ENCODE measurements around the gene NANS. TPM values are rescaled to one million over a fixed set of nuclear protein-coding genes. Genes with fewer than 3 reads are reported as not detected.

NANS gene
- total and polyA plus RNA-seq, 2 of the 13 experiments (the other 11 are each of a cell fraction or from before 2014, with no cell fraction given): 86.9 to 203 TPM

DNA sequence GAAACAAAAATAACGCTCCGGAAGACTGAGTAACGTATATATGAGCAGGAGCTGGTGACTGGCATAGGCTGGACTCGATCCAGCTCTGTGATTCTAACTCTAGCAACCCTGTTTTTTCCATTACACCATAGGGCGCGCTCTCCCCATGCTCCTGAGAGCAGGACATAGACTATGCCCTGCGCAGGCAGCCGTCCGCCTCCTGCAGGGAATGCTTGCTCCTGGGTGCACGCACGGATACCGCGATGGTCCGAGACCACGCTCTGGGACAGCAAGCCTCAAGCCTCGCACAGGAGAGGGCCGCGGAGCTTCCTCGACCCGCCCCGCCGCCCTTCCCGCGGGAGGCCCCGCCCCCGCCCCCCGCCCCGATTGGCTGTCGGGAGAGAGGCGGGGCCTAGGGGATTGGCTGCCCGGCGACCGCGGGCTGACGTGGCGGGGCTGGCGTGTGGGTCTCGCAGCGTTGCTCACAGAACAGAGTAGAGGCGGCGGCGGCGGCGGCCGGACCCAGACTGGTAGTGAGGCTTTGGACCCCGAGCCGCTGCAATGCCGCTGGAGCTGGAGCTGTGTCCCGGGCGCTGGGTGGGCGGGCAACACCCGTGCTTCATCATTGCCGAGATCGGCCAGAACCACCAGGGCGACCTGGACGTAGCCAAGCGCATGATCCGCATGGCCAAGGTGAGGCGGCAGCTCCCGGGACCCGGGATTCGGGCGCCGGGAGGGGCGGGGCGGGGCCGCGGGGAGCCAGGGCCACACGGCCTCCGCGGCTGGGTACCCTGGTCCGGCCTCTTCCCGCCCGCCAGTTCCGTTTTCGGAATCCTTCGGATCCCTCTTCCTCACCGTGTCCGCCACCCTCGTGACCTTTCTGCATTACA, at the start of gene NANS (continued):
- TF ChIP-seq, protein P1, sequence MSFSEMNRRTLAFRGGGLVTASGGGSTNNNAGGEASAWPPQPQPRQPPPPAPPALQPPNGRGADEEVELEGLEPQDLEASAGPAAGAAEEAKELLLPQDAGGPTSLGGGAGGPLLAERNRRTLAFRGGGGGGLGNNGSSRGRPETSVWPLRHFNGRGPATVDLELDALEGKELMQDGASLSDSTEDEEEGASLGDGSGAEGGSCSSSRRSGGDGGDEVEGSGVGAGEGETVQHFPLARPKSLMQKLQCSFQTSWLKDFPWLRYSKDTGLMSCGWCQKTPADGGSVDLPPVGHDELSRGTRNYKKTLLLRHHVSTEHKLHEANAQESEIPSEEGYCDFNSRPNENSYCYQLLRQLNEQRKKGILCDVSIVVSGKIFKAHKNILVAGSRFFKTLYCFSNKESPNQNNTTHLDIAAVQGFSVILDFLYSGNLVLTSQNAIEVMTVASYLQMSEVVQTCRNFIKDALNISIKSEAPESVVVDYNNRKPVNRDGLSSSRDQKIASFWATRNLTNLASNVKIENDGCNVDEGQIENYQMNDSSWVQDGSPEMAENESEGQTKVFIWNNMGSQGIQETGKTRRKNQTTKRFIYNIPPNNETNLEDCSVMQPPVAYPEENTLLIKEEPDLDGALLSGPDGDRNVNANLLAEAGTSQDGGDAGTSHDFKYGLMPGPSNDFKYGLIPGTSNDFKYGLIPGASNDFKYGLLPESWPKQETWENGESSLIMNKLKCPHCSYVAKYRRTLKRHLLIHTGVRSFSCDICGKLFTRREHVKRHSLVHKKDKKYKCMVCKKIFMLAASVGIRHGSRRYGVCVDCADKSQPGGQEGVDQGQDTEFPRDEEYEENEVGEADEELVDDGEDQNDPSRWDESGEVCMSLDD (CRISPR knock-in tag; IDR thresholded peaks at IDR 0.05; ENCODE audit: borderline replicate concordance): peak; percentile 73
- TF ChIP-seq, protein P2, sequence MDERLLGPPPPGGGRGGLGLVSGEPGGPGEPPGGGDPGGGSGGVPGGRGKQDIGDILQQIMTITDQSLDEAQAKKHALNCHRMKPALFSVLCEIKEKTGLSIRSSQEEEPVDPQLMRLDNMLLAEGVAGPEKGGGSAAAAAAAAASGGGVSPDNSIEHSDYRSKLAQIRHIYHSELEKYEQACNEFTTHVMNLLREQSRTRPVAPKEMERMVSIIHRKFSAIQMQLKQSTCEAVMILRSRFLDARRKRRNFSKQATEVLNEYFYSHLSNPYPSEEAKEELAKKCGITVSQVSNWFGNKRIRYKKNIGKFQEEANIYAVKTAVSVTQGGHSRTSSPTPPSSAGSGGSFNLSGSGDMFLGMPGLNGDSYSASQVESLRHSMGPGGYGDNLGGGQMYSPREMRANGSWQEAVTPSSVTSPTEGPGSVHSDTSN (CRISPR knock-in tag; IDR thresholded peaks at IDR 0.05): no peak
- TF ChIP-seq, protein P3, sequence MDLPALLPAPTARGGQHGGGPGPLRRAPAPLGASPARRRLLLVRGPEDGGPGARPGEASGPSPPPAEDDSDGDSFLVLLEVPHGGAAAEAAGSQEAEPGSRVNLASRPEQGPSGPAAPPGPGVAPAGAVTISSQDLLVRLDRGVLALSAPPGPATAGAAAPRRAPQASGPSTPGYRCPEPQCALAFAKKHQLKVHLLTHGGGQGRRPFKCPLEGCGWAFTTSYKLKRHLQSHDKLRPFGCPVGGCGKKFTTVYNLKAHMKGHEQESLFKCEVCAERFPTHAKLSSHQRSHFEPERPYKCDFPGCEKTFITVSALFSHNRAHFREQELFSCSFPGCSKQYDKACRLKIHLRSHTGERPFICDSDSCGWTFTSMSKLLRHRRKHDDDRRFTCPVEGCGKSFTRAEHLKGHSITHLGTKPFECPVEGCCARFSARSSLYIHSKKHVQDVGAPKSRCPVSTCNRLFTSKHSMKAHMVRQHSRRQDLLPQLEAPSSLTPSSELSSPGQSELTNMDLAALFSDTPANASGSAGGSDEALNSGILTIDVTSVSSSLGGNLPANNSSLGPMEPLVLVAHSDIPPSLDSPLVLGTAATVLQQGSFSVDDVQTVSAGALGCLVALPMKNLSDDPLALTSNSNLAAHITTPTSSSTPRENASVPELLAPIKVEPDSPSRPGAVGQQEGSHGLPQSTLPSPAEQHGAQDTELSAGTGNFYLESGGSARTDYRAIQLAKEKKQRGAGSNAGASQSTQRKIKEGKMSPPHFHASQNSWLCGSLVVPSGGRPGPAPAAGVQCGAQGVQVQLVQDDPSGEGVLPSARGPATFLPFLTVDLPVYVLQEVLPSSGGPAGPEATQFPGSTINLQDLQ (CRISPR knock-in tag; IDR thresholded peaks at IDR 0.05): no peak
- 0 out of 2 replicates have a peak, but pooled peaks have one; percentile 31 for TF ChIP-seq DPF2 (CRISPR knock-in tag; IDR thresholded peaks at IDR 0.05; ENCODE audit: borderline replicate concordance, low read depth)
- 0 out of 2 replicates have a peak, but pooled peaks have one; percentile 15 for TF ChIP-seq ZNF263 (CRISPR knock-in tag; IDR thresholded peaks at IDR 0.05)
- TF ChIP-seq, protein P4, sequence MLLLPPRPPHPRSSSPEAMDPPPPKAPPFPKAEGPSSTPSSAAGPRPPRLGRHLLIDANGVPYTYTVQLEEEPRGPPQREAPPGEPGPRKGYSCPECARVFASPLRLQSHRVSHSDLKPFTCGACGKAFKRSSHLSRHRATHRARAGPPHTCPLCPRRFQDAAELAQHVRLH (CRISPR knock-in tag; IDR thresholded peaks at IDR 0.05; ENCODE audit: borderline replicate concordance, low read depth): peak; percentile 27; the same call in 1 of the 2 replicates
- TF ChIP-seq REPIN1 (CRISPR knock-in tag; IDR thresholded peaks at IDR 0.05; ENCODE audit: borderline replicate concordance, low read depth): peak; percentile 31; the same call in 1 of the 2 replicates
- TF ChIP-seq AHR (CRISPR knock-in tag; IDR thresholded peaks at IDR 0.05): peak; percentile 68; the same call in 1 of the 2 replicates
- TF ChIP-seq ZNF720 (CRISPR knock-in tag; IDR thresholded peaks at IDR 0.05): no peak
- peak; percentile 91 for TF ChIP-seq ZSCAN31 (CRISPR knock-in tag; IDR thresholded peaks at IDR 0.05; ENCODE audit: low read depth)
- no peak for TF ChIP-seq MBNL3 (CRISPR knock-in tag; conservative IDR thresholded peaks at IDR 0.05)
- TF ChIP-seq SIX1 (CRISPR knock-in tag; IDR thresholded peaks at IDR 0.05; ENCODE audit: borderline replicate concordance): no peak
- TF ChIP-seq ZNF781 (CRISPR knock-in tag; IDR thresholded peaks at IDR 0.05; ENCODE audit: borderline replicate concordance, not compliant biosample characterization): no peak
- no peak for TF ChIP-seq MIER2 (CRISPR knock-in tag; IDR thresholded peaks at IDR 0.05)
- TF ChIP-seq, protein P5, sequence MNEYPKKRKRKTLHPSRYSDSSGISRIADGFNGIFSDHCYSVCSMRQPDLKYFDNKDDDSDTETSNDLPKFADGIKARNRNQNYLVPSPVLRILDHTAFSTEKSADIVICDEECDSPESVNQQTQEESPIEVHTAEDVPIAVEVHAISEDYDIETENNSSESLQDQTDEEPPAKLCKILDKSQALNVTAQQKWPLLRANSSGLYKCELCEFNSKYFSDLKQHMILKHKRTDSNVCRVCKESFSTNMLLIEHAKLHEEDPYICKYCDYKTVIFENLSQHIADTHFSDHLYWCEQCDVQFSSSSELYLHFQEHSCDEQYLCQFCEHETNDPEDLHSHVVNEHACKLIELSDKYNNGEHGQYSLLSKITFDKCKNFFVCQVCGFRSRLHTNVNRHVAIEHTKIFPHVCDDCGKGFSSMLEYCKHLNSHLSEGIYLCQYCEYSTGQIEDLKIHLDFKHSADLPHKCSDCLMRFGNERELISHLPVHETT (CRISPR knock-in tag; conservative IDR thresholded peaks at IDR 0.05): no peak
- TF ChIP-seq FOXM1 (CRISPR knock-in tag; IDR thresholded peaks at IDR 0.05): no peak
- peak; percentile 90; the same call in 1 of the 2 replicates for TF ChIP-seq ZNF510 (CRISPR knock-in tag; IDR thresholded peaks at IDR 0.05; ENCODE audit: low read depth)
- TF ChIP-seq ESRRA (CRISPR knock-in tag; IDR thresholded peaks at IDR 0.05; ENCODE audit: low read depth): 0 out of 2 replicates have a peak, but pooled peaks have one; percentile 23
- TF ChIP-seq ZNF251 (CRISPR knock-in tag; IDR thresholded peaks at IDR 0.05): no peak
- TF ChIP-seq ZNF274 (CRISPR knock-in tag; IDR thresholded peaks at IDR 0.05): peak; percentile 73; the same call in 1 of the 2 replicates
- TF ChIP-seq ZNF451 (CRISPR knock-in tag; IDR thresholded peaks at IDR 0.05): peak; percentile 75

Measured in HepG2 (cell line).